HG02610 (cell line): ENCODE data around the gene GUCA2B.

Source experiments
- ATAC-seq: cut with Tn5 transposase; IDR thresholded peaks from one replicate; pipeline ENCODE4 v1.9.1; 2021; ENCODE audit warnings: mild to moderate bottlenecking, moderate library complexity; ENCODE audit not compliant: unreplicated experiment

The GUCA2B gene

DNA sequence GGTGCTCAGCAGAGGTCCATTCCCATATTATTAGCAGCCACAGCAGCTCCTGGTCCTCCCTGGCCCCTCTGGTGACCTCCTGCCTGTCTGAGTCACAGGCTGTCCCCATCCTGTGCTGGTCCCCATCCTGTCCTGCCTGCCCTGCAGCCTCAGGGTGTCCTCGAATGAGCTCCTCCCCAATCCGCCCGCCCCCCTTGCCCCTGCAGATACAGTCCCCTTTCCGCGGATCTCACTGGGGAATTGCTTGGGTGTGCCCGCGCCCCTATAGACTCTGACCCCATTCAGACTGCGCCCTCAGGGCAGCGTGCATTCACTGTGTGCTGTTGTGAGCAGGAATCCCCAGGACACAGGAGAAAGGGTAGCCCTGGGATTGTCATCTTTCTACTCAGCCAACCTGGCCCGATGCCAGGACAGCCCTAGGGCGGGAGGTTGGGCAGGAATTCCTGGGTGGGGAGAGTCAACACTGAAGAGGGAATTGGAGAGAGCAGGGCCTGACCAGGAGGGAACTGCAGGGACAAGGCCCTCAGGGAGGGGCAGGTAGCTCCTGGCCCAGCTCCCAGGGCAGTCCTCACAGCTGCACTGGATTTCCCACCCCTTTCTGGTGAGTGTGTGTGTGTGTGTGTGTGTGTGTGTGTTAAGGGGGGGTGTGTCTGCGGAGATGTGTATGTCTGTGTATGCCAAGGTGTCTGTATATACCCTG is 12.5 kb downstream of the GUCA2B start:
- no peak for ATAC-seq

DNA sequence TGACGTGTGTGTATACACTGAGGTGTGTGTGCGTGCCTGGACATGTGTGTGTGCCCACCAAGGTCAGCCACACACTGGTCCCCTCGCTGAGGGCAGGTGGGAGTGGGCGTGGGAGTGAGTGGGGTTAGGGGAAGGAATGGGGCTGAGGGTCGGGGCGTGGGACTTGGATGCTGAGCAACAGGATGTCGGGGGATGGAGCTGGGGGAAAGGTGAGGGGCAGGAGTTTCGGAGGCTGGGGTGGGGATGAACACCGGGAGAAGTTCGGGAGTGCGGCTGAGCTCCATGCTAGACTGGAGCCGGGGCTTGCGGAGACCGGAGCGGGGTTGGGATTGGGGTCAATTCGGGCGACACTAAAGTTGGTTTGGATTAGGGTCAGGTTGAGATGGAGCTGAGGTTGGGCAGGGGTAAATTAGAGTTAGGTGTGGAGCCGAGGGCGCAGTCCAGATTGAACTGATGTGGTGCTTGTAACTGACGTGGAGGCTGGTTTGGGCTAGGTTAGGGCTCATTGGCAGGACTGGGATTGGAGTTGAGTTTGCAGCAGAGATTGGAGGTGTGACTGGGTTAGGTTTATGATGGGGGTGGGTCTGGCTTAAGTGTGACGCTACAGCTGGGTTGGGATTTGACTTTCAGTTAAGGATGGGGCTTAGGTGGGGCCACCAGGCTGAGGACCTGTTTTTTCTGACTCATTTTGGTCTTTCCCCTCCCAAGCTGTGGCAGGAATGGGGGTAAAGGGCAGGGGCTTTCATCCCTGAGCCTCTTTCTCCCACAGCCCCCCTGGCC is 14.6 kb downstream of the GUCA2B start:
- no peak for ATAC-seq

- ATAC-seq, result no peak
Measured at GRCh38 chr1:42168391-42168670, 15.1 kb downstream of the GUCA2B start.

GRCh38 chr1:42168763-42169162 is 15.6 kb downstream of the GUCA2B start:
- ATAC-seq, result no peak

DNA sequence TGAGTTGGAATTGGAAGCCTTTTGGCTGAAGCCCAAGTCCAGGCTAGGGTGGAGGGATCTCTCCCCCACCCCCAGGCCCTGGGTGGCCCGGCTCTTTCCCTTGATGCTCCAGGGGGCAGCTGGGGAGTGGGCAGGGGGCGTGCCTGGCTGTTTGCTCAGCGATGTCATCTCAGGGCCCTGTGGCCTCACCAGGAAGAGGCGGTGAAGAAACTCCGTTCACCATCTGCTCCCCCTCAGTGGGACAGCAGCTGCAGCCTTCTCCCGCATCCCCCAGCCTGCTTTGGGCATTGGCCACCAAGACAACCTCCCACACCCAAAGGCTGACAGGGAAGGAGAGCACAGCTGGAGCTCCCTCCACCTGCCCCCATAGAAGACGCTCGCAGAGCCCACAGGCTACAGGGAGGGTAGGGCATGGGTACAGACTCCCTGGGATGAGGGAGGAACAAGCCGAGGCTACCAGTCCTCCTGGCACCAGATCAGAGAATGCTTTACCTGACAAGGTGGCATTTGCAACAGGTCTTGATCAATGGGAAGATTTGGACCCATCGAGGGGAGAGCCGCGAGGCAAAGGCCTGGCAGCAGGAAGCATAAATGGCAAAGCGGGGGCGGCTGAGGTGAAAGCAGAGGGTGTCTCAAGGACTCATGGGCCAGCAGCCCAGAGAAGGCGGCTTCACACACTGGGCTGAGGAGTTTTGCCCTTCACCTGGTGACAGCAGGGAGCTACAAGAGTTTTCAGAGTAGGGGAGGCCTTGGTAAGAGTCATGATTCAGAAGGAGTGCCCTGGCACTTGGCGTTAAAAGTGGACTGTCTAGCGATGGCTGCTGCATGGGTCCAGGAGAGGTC is 17.8 kb downstream of the GUCA2B start:
- no peak for ATAC-seq

DNA sequence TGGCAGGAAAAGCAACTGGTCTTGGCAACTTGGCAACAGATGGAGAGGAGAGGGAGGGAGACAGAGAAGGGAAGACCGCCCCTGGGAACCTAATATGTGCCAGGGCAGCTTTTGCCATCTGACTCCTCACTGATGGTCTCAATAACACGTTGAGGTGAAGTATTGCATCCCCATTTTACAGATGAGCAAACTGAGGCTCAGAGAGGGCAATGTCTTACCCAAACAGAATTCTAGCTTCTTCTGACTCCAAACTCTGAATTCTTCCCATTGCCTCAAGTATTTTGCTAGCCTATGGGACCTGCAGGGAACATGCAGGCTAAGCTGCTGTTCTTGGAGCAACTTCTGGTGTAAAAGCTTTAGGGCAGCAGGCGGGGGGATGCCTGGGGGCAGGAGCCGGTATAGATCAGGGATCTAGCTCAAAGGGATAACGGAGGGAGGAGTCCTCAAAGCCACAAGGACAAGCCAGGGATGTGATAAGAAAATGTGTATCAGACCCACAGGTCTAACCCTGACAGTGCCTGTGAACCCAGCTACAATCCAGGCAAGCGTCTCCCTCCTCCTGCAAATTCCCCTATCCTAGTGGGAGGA is 18.6 kb downstream of the GUCA2B start:
- no peak for ATAC-seq

DNA sequence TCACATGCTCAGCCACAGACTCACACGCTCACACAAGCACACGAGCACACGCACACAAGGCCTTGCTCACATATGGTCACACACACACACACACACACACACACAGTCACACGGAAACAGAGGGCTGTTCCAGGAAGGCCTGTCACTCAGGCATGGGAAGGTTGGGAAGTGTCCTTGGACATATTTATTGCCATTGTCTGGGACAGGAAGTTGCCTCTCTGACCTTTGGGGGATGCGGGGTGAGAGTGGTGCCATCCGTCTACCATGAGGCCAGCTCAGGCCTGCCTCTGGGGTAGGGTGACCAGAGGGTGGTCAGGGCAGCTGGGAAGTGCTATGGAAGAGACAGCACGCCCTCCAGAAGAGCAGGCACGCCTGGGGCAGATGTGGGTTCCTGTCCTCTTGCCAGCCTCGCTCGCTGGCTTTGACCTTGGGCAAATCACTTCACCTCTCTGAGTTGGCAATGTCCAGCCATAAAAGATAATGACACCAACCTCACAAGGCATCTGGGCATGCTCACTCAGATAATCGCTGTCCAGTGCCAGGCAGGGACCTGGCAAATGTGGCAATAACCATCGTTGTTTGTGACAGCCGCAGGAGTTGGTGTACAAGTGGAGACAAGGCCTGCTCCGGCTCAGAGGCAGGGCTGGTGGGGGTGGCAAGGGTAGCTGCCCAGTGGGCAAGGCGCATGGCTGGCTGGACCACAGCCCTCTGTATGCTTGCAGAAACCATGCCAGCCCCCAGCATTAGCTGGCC is 19.3 kb downstream of the GUCA2B start:
- no peak for ATAC-seq

GRCh38 chr1:42173155-42173933 is 20.1 kb downstream of the GUCA2B start:
- ATAC-seq, result no peak

DNA sequence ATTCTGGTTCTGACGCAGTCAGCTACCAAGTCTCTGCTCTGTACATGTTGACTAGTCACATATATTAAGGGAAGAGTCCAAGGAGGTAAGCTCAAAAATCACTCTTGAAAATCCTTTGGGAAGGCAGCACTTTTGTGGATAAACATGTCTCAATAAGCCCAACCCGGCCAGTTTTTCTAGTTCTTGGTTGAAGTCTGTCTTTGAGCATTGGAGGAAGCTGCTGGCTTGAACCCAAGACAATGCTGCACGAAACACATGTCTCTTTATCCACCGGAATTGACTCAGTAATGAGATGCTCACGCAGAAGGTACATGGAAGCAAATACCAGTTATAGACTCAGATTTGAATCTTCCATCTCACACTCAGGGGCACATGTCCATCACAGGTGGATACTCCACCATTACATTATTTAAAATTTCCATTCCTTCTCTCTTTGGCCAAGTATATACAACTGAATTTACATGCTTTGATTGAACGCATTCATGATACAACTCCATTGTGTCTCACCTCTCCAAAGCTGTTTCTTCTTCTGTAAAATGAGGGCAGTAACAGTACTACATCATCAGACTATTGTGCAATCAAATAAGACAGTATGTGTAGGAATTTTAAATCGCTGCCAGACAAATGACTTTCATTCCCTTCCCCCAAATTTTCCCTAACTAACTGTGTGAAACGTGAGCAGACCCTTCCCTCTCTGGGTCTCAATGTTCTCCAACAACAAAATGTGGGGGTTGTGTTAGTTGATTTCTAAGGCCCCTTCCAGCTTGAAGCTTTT is 20.9 kb downstream of the GUCA2B start:
- ATAC-seq, result no peak

GRCh38 chr1:42175314-42176054 is 22.3 kb downstream of the GUCA2B start:
- no peak for ATAC-seq

DNA sequence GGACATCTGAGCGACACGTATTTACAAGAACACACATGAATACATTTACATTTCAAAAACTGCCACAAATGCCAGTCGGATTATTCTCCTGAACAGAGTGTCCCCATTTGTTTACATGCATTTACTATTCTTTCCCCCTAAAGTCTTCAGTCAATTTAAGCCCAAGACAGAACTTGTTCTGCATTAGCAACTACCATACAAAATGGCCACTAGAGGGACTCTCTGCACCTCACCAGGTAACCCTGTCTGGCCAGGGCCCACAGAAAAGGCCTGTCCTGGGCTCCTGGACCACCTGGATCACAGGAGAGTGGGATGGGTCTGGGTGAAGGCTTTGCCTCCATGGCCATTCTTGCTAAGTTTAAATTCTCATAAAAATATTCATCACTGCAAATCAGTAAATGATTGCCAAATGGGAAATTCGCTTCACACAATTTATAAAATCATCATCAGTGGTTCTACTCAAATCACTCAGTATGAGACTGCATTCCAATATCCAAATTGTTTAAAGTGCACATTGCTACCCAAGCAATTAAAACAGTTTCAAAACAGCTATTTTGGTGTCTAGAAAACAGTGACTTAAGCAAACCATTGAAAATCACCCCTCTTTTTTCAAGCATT is 23.8 kb downstream of the GUCA2B start:
- ATAC-seq, result no peak

DNA sequence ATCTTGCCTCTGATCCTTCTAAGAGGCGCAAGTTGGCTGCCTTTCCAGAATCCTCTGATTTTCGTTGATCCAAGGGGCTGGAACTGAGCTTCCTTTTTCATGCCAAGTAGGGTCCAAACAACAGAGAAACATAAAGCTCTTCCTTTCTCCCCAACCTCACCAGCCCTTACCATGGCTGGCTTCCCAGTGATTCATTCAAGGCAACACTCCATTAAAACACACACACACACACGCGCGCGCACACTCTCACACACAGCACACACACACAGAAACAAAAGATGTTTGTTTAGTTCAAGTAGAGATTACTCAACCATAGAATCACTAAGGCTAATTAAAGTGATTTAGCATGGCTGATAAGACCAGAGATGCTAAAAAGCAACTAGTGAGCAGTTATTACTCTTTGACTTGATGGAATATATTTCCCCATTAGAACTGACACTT is 24.4 kb downstream of the GUCA2B start:
- no peak for ATAC-seq

- no peak for ATAC-seq
Measured at GRCh38 chr1:42178249-42178648, 25.0 kb downstream of the GUCA2B start.

DNA sequence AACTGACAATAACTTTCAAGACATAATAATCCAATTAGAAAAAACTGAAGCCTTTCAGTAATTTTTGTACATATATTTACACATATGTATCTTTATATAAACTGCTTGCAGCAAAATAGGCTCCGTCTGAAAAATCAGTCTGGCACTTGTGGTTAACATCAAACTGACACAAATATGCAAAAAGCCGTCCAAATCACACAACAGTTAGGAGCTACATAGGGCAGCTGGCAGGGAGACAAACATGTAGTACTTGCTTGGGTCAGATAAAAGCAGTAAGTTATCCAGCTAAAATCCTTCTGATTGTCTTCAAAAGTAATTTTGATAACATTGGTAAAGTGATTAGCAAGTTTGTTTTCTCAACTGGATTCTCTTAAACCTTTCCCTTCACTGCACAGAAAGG is 26.1 kb downstream of the GUCA2B start:
- no peak for ATAC-seq

- no peak for ATAC-seq
Measured at GRCh38 chr1:42179900-42180329, 26.7 kb downstream of the GUCA2B start.

GRCh38 chr1:42181687-42182086 is 28.5 kb downstream of the GUCA2B start:
- ATAC-seq, result no peak

DNA sequence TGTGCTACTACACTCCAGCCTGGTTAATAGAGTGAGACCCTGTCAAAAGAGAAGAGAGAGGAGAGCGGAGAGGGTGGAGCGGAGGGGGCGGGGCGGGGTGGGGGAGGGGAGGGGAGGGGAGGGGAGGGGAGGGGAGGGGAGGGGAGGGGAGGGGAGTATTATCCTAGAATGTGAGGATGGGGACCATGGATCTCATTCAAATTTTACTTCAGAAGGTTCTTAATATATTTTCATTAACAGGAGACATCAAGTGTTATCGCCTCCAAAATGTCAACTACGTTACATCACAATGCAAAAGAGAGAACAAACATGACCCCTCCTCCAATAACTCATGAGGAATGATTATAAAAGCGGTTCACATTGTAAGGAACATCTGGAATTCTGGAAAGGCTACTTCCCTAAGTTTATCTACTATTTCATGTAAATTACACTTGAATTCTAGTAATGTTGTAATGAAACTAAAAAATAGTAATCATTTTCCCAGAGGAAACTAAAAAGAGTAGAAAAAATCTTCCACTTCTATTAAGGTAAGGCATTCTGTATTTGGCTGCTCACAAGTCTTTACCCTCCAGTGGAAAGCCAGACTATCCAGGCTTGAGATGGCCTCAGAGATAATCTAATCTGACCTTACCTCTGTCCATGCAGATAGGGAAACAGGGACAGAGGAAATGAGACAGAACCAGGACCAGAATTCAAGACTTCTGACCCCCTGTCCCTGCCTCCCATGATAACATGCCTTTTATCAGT is 30.2 kb downstream of the GUCA2B start:
- ATAC-seq, result no peak
